Mesothelial cell of epicardium (in vitro differentiated cells): ENCODE results near the gene NUP62. TPM values are rescaled to one million over a fixed set of nuclear protein-coding genes. Genes with fewer than 3 reads are reported as not detected.

Experiments
- DNase-seq, 2 experiments: peaks; one replicate each; pipeline ENCODE4 v3.0.0; 2021; ENCODE audit warnings: low spot score in 2 of 2; ENCODE audit not compliant: unreplicated experiment in 2 of 2
- H3K27ac Mint-ChIP-seq: 2 replicates; pipeline ENCODE4 v1.8.0; 2021; ENCODE audit warnings: mixed read lengths
- H3K27me3 Mint-ChIP-seq: 2 replicates; pipeline ENCODE4 v1.8.0; 2021; ENCODE audit warnings: low read depth, mixed read lengths
- H3K36me3 Mint-ChIP-seq: 2 replicates; pipeline ENCODE4 v1.8.0; 2021; ENCODE audit warnings: mixed read lengths
- H3K4me1 Mint-ChIP-seq: 2 replicates; pipeline ENCODE4 v1.8.0; 2021; ENCODE audit warnings: mixed read lengths
- H3K4me3 Mint-ChIP-seq: 2 replicates; pipeline ENCODE4 v1.8.0; 2021; ENCODE audit warnings: mild to moderate bottlenecking, moderate library complexity, mixed read lengths
- H3K9me3 Mint-ChIP-seq: 2 replicates; pipeline ENCODE4 v1.8.0; 2021; ENCODE audit warnings: mixed read lengths
- CTCF ChIP-seq: fragments of 200-600 bp; sonication (generic); IDR thresholded peaks from one replicate; pipeline ENCODE4 v1.5.0; 2021; ENCODE audit warnings: antibody characterized with exemption; ENCODE audit not compliant: unreplicated experiment
- total RNA-seq: library from RNA; stranded (reverse); gene quantifications from 3 replicates; pipeline ENCODE4 v1.2.1, GENCODE V29; 2021

Gene NUP62
- total RNA-seq, 1 donor from 2014 or later = 67.6 TPM

- no peak for TF ChIP-seq CTCF
- Mint-ChIP-seq H3K9me3 (no peaks in the 10 kb centered on the region), H3K27me3 (peaks cover 2% of the 10 kb centered on the region), H3K4me3 (no peak overlapping the region), H3K4me1 (peaks cover 56% of the 10 kb centered on the region), H3K27ac (peak overlapping the region; percentile 86), H3K36me3 (no peaks in the 10 kb centered on the region)
- no peak for DNase-seq
These were observed 23.6 kb upstream of the NUP62 start for GRCh38 chr19:49952906-49953305.

GRCh38 chr19:49952479-49952836 is 23.2 kb upstream of the NUP62 start:
- no peak for DNase-seq
- H3K36me3 Mint-ChIP-seq = no peaks in the 10 kb centered on the region
- TF ChIP-seq CTCF = no peak
- H3K4me3 Mint-ChIP-seq = no peak overlapping the region
- H3K4me1 Mint-ChIP-seq = peaks cover 56% of the 10 kb centered on the region
- peak overlapping the region; percentile 39 for H3K27ac Mint-ChIP-seq
- H3K27me3 Mint-ChIP-seq = peaks cover 2% of the 10 kb centered on the region
- no peaks in the 10 kb centered on the region for H3K9me3 Mint-ChIP-seq

- Mint-ChIP-seq H3K4me1 (peaks cover 55% of the 10 kb centered on the region), H3K27me3 (peaks cover 2% of the 10 kb centered on the region), H3K4me3 (no peak overlapping the region), H3K27ac (peak overlapping the region; percentile 39), H3K9me3 (no peaks in the 10 kb centered on the region), H3K36me3 (no peaks in the 10 kb centered on the region)
- DNase-seq = no peak
- no peak for TF ChIP-seq CTCF
These were observed 22.6 kb upstream of the NUP62 start for GRCh38 chr19:49951806-49952478.

GRCh38 chr19:49950956-49951526 is 21.7 kb upstream of the NUP62 start:
- Mint-ChIP-seq H3K4me1 (peaks cover 46% of the 10 kb centered on the region), H3K36me3 (no peaks in the 10 kb centered on the region), H3K9me3 (no peaks in the 10 kb centered on the region), H3K27ac (peak overlapping the region; percentile 75), H3K27me3 (peaks cover 2% of the 10 kb centered on the region), H3K4me3 (no peak overlapping the region)
- no peak for TF ChIP-seq CTCF
- no peak for DNase-seq

- H3K4me1 Mint-ChIP-seq = peaks cover 43% of the 10 kb centered on the region
- TF ChIP-seq CTCF = no peak
- no peak for DNase-seq
- H3K36me3 Mint-ChIP-seq = no peaks in the 10 kb centered on the region
- H3K9me3 Mint-ChIP-seq = no peaks in the 10 kb centered on the region
- peaks cover 2% of the 10 kb centered on the region for H3K27me3 Mint-ChIP-seq
- no peak overlapping the region for H3K27ac Mint-ChIP-seq
- no peak overlapping the region for H3K4me3 Mint-ChIP-seq
These were observed 21.3 kb upstream of the NUP62 start for GRCh38 chr19:49950590-49950948.
